ENCODE measurements around the gene FAM110C.

FAM110C gene

DNA sequence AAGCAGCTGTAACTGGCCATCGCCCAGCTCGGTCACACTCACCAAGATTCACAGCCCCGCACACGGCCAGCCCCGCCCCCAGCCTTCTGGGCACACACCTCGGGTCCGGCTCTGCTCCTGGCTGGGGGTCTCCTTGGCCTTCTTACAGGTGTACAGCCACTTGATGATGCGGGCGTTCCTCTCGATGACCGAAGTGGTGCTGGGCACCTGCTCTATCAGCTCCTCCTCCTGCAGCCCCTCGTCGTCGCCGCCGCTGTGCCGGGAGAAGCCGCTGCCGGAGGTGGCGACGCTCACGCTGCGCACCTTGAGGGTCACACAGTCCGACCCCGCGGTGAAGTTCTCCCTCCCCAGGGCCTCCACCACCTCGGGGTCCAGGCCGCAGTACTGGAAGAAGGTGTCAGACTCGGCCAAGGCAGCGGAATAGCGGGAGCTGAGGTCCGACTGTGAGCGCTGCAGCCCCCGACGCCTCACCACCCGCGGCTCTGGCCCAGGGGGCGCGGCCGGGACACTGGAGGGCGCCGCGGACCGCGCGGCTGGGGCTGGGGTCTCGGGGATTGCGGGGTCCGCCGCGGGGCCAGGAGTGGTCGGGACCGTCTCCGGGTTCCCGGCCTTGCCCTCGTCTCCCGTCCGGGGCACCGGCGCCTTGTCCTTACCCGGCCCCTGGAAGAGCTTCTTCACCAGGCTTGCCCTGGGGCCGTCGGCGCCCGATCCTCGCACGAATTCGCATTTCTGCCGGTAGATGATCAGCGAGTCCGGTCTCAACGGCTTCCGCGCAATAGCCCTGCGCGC lies 769 bp downstream of the FAM110C start:
- in situ Hi-C loops (cut with MboI; ENCODE audit: low sequenced_read_pairs, unreplicated experiment), result no loop called here
- TF ChIP-seq, protein P1, sequence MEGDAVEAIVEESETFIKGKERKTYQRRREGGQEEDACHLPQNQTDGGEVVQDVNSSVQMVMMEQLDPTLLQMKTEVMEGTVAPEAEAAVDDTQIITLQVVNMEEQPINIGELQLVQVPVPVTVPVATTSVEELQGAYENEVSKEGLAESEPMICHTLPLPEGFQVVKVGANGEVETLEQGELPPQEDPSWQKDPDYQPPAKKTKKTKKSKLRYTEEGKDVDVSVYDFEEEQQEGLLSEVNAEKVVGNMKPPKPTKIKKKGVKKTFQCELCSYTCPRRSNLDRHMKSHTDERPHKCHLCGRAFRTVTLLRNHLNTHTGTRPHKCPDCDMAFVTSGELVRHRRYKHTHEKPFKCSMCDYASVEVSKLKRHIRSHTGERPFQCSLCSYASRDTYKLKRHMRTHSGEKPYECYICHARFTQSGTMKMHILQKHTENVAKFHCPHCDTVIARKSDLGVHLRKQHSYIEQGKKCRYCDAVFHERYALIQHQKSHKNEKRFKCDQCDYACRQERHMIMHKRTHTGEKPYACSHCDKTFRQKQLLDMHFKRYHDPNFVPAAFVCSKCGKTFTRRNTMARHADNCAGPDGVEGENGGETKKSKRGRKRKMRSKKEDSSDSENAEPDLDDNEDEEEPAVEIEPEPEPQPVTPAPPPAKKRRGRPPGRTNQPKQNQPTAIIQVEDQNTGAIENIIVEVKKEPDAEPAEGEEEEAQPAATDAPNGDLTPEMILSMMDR (IDR thresholded peaks at IDR 0.05; ENCODE audit: borderline replicate concordance, control extremely low read depth, extremely low read depth, insufficient read depth, missing control alignments), result no peak
- DNase-seq (ENCODE audit: low spot score), result no peak

DNA sequence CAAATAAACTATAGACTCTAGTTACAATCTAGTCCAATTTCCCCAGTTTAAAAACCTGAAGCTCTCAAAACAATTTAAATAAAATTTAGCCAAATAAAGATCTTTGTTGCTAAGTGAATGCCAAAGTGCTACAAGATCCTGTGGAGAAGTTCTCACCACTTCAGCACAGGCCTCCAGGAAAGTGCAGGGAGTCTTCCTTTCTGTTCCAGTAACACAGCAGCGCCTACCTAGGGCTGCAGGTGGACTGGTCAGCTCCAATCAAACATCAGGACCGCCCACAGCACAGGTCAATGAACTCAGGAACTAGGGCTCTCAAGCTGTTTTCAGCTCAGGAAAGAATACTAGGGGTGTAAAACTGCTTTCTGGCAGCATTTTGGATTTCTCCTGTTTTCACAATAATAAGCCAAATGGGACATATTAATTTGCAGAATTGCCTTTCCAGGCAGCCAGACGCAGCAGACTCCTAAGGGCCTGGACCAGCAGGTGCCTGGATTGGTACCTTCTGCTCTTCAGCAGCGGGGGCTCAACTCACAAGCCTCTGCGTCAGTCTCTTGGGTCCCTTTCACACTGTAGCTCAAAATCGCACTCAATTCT lies 1.5 kb downstream of the FAM110C start:
- TF ChIP-seq, protein P1 (IDR thresholded peaks at IDR 0.05; ENCODE audit: borderline replicate concordance, control extremely low read depth, extremely low read depth, insufficient read depth, missing control alignments), result no peak
- no peak for DNase-seq (ENCODE audit: low spot score)
- in situ Hi-C loops (cut with MboI; ENCODE audit: low sequenced_read_pairs, unreplicated experiment), result no loop called here

DNA sequence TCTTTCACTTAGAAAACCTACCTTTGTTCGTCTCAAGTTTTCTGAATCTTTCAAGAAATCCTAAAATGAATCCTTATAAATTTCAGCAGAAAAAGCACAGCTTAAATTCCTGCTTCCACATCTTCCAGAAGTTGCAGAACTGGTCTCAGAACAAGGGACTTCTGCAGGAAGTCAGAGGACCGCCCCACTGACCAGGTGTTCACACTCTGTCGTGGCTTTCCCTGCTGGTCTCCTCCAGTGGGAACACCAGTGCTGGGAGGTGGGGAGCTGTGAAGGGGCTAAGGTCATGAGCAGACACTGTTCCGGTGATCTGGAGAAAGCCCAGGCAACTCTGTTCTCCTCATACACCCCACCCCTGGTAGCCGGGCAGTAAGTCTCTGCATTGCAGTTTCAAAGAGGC lies 3.5 kb downstream of the FAM110C start:
- in situ Hi-C loops (cut with MboI; ENCODE audit: low sequenced_read_pairs, unreplicated experiment), result no loop called here
- DNase-seq (ENCODE audit: low spot score), result no peak
- TF ChIP-seq, protein P1 (IDR thresholded peaks at IDR 0.05; ENCODE audit: borderline replicate concordance, control extremely low read depth, extremely low read depth, insufficient read depth, missing control alignments), result no peak

DNA sequence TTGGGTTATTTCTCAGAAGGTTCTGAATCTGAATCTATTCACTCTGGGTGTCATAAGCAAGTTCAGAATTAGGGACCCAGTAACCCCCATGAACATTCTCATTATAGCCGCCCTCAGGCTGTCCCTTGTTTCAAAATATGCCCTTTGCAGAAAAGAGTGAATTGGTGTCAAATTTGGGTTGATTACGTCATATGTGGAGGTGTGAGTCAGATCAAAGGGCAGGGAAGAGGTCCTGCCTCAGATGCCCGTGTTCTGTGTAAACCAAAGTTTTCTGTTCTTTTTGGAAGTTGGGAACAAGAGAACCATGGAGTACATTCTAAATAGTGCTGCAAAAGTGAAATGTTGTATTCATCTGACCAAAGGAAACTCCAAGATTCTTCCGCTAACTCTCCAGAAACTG lies 5.8 kb downstream of the FAM110C start:
- no peak for DNase-seq (ENCODE audit: low spot score)
- TF ChIP-seq, protein P1 (IDR thresholded peaks at IDR 0.05; ENCODE audit: borderline replicate concordance, control extremely low read depth, extremely low read depth, insufficient read depth, missing control alignments), result no peak
- in situ Hi-C loops (cut with MboI; ENCODE audit: low sequenced_read_pairs, unreplicated experiment), result no loop called here

DNA sequence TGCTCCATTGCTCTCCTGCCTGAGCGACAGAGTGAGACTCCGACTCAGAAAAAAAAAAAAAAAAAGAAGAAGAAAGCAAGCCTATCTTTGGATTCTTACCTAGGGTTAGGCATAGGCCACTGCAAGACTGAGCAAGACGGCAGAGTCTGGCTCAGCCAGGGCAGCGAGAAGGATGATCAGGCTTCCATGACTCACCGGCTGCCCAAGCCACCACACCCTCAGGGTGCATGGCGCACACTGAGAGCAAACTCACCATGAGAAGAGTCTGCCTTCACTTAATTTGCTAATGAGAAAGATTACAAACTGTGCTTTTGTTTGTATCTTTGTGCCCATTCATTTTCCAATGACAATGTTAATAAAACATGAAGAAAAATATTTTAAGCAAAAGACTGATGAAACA lies 8.2 kb downstream of the FAM110C start:
- TF ChIP-seq, protein P1 (IDR thresholded peaks at IDR 0.05; ENCODE audit: borderline replicate concordance, control extremely low read depth, extremely low read depth, insufficient read depth, missing control alignments), result no peak
- no peak for DNase-seq (ENCODE audit: low spot score)
- in situ Hi-C loops (cut with MboI; ENCODE audit: low sequenced_read_pairs, unreplicated experiment), result no loop called here

DNA sequence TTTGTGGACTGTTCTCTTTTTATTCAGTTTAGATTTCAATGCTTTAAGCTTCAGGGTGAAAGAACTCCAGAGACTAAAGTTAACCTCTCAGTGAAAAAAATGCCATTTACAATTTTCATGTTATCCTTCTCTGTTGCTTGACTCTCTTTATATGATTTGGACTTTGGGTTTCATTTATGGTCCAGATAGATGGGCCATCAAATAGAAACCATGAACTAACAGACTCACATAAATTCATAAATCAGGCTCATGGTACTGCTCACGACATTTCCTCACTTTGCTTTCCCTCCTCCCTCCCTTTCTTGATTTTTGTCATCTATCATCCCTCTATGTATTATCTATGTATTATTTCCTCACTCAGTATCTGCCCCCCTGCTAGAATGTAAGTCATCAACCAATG lies 10.0 kb downstream of the FAM110C start:
- TF ChIP-seq, protein P1 (IDR thresholded peaks at IDR 0.05; ENCODE audit: borderline replicate concordance, control extremely low read depth, extremely low read depth, insufficient read depth, missing control alignments), result no peak
- in situ Hi-C loops (cut with MboI; ENCODE audit: low sequenced_read_pairs, unreplicated experiment), result no loop called here
- DNase-seq (ENCODE audit: low spot score), result no peak
